Measurements from ENCODE around the gene SNTB2. TPM values are rescaled to one million over a fixed set of nuclear protein-coding genes. Genes with fewer than 3 reads are reported as not detected.

Gene SNTB2
- total and polyA plus RNA-seq, 10 of the 15 experiments (the other 5 are each of a cell fraction or from before 2014, with no cell fraction given) = 1.2 to 15.7 (median 5.0) TPM

GRCh38 chr16:69197573-69197972 is 10.6 kb downstream of the SNTB2 start:
- no peak for TF ChIP-seq TCF12 (IDR thresholded peaks at IDR 0.05; ENCODE audit: low read depth, low read length)
- TF ChIP-seq ATF2 (IDR thresholded peaks at IDR 0.05; ENCODE audit: low read length) = no peak
- TF ChIP-seq NBN (IDR thresholded peaks at IDR 0.05) = no peak
- no peak for TF ChIP-seq ETV6 (conservative IDR thresholded peaks at IDR 0.05 in 1 of 2, IDR thresholded peaks at IDR 0.05 in 1 of 2; ENCODE audit: borderline replicate concordance in 1 of 2, low read depth in 1 of 2)
- no peak for TF ChIP-seq MYB (IDR thresholded peaks at IDR 0.05; ENCODE audit: borderline replicate concordance, low read depth, low read length)
- TF ChIP-seq MYC (IDR thresholded peaks at IDR 0.05; ENCODE audit: insufficient read depth, insufficient read length, insufficient replicate concordance, low read length, severe bottlenecking) = no peak
- ChIA-PET SMC1A (ENCODE audit: uncharacterized antibody, unreplicated experiment) (interaction anchor here (0.9 kb wide), 1 partner anchor 24 kb away, joined by 3 read pairs; no protein-coding TSS in a partner anchor), CTCF (no interaction called here), POLR2A (interaction anchor here (0.5 kb wide), 1 partner anchor 221 kb away, joined by 3 read pairs; no protein-coding TSS in a partner anchor), RAD21 (ENCODE audit: unreplicated experiment) (no interaction called here)
- H3K9me3 ChIP-seq (replicated peaks; ENCODE audit: control insufficient read depth, insufficient read depth, low read length) = no peaks in the 10 kb centered on the region
- H3K9ac ChIP-seq (ENCODE audit: control insufficient read depth, insufficient read depth, low read length) = no peak overlapping the region
- H3K27ac ChIP-seq (ENCODE audit: control insufficient read depth, insufficient read depth) = no peak overlapping the region
- DNase-seq (ENCODE audit: low read depth, low spot score) = no peak
- FAIRE-seq = no peak
- H3K27me3 ChIP-seq (replicated peaks in 1 of 2; ENCODE audit: control insufficient read depth in 2 of 2, insufficient read depth in 2 of 2, low read length in 1 of 2) = no peaks in the 10 kb centered on the region
- no peak overlapping the region for H3K4me2 ChIP-seq (ENCODE audit: control insufficient read depth, insufficient read depth)
- no TSS peak for BruUV-seq (replicated peaks)
- no peak overlapping the region for H2AFZ ChIP-seq (ENCODE audit: control insufficient read depth, low read depth, low read length)
- peaks cover 4% of the 10 kb centered on the region for H3K79me2 ChIP-seq (ENCODE audit: control insufficient read depth, insufficient read depth, low read length)
- no peaks in the 10 kb centered on the region for H3K4me1 ChIP-seq (ENCODE audit: control insufficient read depth, insufficient read depth, low read length)
- H3K36me3 ChIP-seq (ENCODE audit: control insufficient read depth in 2 of 2, insufficient read depth in 2 of 2, low read length in 1 of 2) = no peaks in the 10 kb centered on the region
- no peak for ATAC-seq
- no peak overlapping the region for H3K4me3 ChIP-seq
- intact Hi-C loops (cut with micrococcal nuclease; ENCODE audit: unreplicated experiment) = no loop called here
- in situ Hi-C loops (cut with MboI) = no loop called here
- no peaks in the 10 kb centered on the region for H4K20me1 ChIP-seq (ENCODE audit: control insufficient read depth, insufficient read depth)

DNA sequence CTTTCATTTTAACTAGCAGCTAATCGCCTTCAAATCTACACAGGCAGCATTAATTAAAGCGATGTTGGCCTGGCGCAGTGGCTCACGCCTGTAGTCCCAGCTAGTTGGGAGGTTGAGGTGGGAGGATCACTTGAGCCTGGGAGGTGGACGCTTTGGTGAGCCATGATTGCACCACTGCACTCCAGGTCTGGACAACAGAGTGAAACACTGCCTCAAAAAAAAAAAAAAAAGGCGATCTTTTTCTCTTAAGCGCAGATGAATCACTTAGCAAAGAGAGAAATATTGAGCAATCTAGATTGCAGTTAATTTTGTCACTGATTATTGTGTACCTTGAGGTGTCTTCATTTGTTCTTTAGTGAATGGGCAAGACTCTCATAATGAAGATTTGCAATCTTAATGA is 12.4 kb downstream of the SNTB2 start:
- ChIA-PET RAD21 (ENCODE audit: unreplicated experiment) (interaction anchor here (0.7 kb wide), 1 partner anchor 9 kb away, joined by 4 read pairs; no protein-coding TSS in a partner anchor), POLR2A (no interaction called here), CTCF (interaction anchor here (1.2 kb wide), 1 partner anchor 76 kb away, joined by 3 read pairs; no protein-coding TSS in a partner anchor), SMC1A (ENCODE audit: uncharacterized antibody, unreplicated experiment) (no interaction called here)
- Histone ChIP-seq H3K36me3 (ENCODE audit: control insufficient read depth in 2 of 2, insufficient read depth in 2 of 2, low read length in 1 of 2) (no peaks in the 10 kb centered on the region), H3K79me2 (ENCODE audit: control insufficient read depth, insufficient read depth, low read length) (peaks cover 2% of the 10 kb centered on the region), H3K27ac (ENCODE audit: control insufficient read depth, insufficient read depth) (no peak overlapping the region), H3K4me2 (ENCODE audit: control insufficient read depth, insufficient read depth) (no peak overlapping the region), H3K9me3 (replicated peaks; ENCODE audit: control insufficient read depth, insufficient read depth, low read length) (no peaks in the 10 kb centered on the region), H3K9ac (ENCODE audit: control insufficient read depth, insufficient read depth, low read length) (no peak overlapping the region), H4K20me1 (ENCODE audit: control insufficient read depth, insufficient read depth) (no peaks in the 10 kb centered on the region), H3K4me1 (ENCODE audit: control insufficient read depth, insufficient read depth, low read length) (peaks cover 4% of the 10 kb centered on the region), H3K4me3 (no peak overlapping the region), H3K27me3 (replicated peaks in 1 of 2; ENCODE audit: control insufficient read depth in 2 of 2, insufficient read depth in 2 of 2, low read length in 1 of 2) (no peaks in the 10 kb centered on the region), H2AFZ (ENCODE audit: control insufficient read depth, low read depth, low read length) (no peak overlapping the region)
- no peak for ATAC-seq
- no peak for TF ChIP-seq STAT1 (conservative IDR thresholded peaks at IDR 0.05)
- no peak for TF ChIP-seq NFYB (IDR thresholded peaks at IDR 0.05; ENCODE audit: insufficient read depth, low read depth, low read length)
- TF ChIP-seq, protein P1, sequence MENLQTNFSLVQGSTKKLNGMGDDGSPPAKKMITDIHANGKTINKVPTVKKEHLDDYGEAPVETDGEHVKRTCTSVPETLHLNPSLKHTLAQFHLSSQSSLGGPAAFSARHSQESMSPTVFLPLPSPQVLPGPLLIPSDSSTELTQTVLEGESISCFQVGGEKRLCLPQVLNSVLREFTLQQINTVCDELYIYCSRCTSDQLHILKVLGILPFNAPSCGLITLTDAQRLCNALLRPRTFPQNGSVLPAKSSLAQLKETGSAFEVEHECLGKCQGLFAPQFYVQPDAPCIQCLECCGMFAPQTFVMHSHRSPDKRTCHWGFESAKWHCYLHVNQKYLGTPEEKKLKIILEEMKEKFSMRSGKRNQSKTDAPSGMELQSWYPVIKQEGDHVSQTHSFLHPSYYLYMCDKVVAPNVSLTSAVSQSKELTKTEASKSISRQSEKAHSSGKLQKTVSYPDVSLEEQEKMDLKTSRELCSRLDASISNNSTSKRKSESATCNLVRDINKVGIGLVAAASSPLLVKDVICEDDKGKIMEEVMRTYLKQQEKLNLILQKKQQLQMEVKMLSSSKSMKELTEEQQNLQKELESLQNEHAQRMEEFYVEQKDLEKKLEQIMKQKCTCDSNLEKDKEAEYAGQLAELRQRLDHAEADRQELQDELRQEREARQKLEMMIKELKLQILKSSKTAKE (IDR thresholded peaks at IDR 0.05; ENCODE audit: low read depth, poor library complexity, severe bottlenecking) = no peak
- TF ChIP-seq STAT3 (IDR thresholded peaks at IDR 0.05; ENCODE audit: low read depth, low read length) = no peak
- BruUV-seq (replicated peaks) = no TSS peak
- DNase-seq (ENCODE audit: low read depth, low spot score) = no peak
- in situ Hi-C loops (cut with MboI) (no loop called here), intact Hi-C loops (cut with micrococcal nuclease; ENCODE audit: unreplicated experiment) (no loop called here)
- no peak for FAIRE-seq
- WGBS (ENCODE audit: insufficient coverage, insufficient replicate concordance, low lambda C conversion rate, missing lambda C conversion rate) = 87% methylated on average over 7 of the region's 7 CpGs
